ENCODE data around the gene RXFP1. TPM values are rescaled to one million over a fixed set of nuclear protein-coding genes. Genes with fewer than 3 reads are reported as not detected.

RXFP1 gene
- total RNA-seq, 1 experiment from 2014 or later: not detected

DNA sequence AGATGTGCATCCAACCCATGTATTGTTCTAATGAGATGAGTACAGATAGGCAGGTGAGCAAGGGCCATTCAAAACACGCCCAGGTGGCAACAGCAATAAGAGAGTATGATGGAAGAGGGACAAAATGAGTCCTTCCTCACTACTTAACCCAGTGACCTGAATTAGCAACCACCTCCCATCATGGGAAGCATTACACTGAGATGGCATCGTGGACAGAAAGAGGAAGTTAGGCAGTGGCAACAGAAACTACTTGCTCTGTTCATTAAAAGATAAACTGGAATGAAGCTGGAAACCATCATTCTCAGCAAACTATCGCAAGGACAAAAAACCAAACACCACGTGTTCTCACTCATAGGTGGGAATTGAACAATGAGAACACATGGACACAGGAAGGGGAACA is 17.2 kb downstream of the RXFP1 start:
- no peak for DNase-seq (ENCODE audit: low spot score)
- in situ Hi-C loops (cut with HindIII; ENCODE audit: low sequenced_read_pairs): no loop called here

DNA sequence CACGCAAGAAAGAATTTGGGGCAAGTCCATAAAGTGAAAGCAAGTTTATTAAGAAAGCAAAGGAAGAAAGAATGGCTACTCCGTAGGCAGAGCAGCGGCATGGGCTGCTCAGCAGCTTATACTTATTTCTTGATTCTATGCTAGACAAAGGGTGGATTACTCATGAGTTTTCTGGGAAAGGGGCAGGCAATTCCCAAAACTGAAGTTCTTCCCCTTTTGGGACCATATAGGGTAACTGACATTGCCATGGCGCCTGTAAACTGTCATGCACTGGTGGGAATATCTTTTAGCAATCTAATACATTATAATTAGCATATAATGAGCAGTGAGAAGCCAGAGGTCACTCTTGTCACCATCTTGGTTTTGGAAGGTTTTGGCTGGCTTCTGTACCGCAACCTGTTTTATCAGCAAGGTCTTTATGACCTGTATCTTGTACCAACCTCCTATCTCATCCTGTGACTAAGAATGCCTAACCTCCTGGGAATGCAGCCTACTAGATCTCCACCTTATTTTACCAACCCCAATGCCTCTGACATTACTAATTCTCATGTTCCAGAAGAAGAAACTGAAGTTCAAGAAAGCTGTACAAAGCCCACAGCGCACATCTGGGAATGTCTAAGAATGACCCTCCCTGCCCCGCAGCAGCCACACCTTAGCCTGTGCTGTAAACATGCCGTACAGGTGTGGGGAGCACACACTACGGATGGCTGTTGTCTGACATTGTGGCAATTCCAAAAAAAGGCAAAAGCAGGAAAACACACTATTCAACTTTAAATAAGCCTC is 18.6 kb downstream of the RXFP1 start:
- in situ Hi-C loops (cut with HindIII; ENCODE audit: low sequenced_read_pairs): no loop called here
- DNase-seq (ENCODE audit: low spot score): no peak

DNA sequence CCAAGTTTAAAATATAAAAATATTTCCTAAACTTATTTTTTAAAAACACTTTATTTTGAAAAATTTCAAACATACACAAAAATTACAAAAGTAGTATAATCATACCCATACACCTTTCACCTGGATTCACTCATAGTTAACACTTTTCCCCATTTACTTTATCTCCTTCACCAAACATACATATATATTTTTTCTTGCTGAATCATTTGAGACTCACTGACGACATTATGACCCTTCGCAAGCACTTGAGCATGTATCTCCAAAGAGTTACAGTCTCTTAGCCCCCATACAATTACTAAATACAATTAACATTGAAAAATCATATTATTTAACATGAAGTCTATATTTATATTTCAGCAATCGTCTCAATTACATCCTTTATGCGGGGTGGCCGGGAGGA is 19.8 kb downstream of the RXFP1 start:
- no peak for DNase-seq (ENCODE audit: low spot score)
- in situ Hi-C loops (cut with HindIII; ENCODE audit: low sequenced_read_pairs): no loop called here

DNA sequence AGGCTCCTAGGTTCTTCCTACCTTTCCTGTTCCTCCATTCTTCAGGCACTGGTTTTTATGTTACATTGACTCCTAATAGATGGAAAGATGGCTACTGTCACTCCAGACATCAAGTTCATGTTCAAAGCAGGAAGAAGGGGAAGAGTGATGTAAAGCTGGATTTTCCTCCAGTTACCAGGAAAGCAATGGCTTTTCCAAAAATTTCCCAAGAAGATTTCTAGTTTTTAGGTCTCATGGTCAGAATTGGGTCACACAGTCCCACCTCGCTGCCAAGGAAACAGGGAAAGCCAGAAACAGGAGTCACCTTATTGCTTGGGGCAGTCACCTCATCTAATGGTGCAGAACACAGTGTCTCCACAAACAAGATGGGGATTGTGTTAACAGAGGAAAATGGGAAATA is 21.5 kb downstream of the RXFP1 start:
- no peak for DNase-seq (ENCODE audit: low spot score)
- in situ Hi-C loops (cut with HindIII; ENCODE audit: low sequenced_read_pairs): no loop called here

DNA sequence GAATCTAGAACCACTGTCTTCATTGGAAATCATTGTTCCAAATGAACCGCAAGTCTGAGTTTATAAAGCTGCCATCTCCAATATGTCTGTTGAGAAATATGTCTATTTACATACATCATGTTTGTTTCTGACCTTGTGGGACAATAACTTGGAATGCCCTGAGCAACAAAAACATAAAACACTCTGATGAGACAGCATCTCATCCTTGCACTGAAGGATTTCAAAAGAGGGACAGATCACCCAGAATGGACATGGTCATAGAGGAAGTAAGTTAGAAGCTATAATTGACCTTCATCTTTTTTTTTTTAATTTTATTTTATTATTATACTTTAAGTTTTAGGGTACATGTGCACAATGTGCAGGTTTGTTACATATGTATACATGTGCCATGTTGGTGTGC is 22.5 kb downstream of the RXFP1 start:
- in situ Hi-C loops (cut with HindIII; ENCODE audit: low sequenced_read_pairs): no loop called here

DNA sequence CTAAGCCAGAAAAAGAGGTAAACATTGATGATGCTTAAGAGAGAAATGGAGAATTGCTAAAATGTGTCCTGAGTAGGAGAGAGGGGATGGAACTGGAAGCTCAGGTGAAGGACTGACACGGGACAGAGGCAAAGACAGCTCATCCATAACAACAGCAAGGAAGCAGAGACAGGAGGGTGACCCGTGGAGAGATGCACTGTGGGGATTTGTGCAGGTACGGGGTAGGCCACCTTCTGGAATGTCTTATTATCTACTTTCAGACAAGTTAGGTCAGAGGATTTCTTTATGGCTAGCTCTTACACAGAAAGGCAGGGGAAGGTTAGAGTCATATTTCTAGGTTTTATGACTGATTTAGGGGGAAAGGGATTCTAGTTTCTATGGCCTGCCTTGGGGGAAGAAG is 31.7 kb downstream of the RXFP1 start:
- in situ Hi-C loops (cut with HindIII; ENCODE audit: low sequenced_read_pairs): no loop called here
- DNase-seq (ENCODE audit: low spot score): no peak

More for the DNA sequence above, 22.5 kb downstream of the RXFP1 start:
- DNase-seq (ENCODE audit: low spot score): no peak

DNA sequence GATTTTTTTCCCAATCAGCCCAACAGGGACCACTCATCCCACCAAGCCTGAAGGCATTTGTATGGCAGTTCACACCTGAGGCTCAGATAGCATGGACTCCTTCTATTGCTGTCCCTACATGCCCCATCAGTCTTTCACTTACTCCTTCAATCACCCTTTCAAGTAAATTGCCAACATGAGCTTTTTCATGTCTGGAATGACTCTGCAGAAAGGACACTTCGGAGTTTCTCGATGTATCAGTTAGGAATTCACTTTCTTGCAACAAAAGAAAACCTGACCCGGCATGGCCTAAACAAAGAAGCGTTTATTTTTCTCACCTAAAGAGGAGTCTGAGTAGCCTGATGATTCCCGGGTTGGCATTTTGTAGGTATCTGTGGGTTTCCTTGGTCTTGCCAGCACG is 38.6 kb downstream of the RXFP1 start:
- in situ Hi-C loops (cut with HindIII; ENCODE audit: low sequenced_read_pairs): no loop called here
- no peak for DNase-seq (ENCODE audit: low spot score)

DNA sequence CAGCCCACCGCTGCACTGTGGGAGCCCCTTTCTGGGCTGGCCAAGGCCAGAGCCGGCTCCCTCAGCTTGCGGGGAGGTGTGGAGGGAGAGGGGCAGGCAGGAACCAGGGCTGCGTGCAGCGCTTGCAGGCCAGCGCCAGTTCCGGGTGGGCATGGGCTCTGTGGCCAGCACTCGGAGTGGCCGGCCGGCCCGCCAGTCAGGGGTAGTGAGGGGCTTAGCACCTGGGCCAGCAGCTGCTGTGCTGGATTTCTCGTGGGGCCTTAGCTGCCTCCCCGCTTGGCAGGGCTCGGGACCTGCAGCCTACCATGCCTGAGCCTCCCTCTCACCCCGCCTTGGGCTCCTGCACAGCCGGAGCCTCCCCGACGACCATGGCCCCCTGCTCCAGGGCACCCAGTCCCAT is 45.2 kb downstream of the RXFP1 start:
- in situ Hi-C loops (cut with HindIII; ENCODE audit: low sequenced_read_pairs): no loop called here
- no peak for DNase-seq (ENCODE audit: low spot score)

DNA sequence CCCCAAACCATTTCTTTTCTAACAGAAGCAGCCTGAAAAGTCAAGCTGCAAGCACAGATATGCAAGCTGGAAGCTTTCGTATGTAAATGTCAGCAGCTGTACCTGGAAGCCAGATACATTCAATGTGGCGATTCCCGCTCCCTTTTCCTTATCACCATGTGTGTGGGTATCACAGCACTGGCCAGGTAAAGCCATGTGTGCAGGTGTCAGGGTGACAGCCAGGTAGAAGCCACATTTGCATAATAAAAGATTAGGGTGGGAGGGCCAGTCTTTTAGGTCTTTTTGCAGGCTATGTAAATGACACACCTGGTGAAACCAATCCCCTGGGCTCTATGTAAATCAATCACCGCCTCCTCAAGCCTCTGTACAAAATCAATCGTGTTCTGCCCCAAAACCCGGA is 50.1 kb downstream of the RXFP1 start:
- DNase-seq (ENCODE audit: low spot score): no peak
- in situ Hi-C loops (cut with HindIII; ENCODE audit: low sequenced_read_pairs): no loop called here

DNA sequence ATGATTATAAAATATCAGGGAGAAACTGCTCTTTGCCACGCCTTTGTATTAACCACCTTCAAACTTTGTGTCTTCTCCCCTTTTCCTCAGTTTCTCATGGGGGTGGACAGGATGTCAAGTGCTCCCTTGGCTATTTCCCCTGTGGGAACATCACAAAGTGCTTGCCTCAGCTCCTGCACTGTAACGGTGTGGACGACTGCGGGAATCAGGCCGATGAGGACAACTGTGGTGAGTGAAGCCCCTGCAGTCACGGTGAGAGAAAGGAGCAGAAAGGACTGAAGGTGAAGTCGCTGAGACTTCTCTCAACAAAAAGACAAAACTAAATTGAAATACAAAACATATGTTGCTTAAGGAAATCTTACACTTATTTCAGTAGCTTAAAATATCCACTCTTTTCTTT is 50.9 kb downstream of the RXFP1 start:
- no peak for DNase-seq (ENCODE audit: low spot score)
- in situ Hi-C loops (cut with HindIII; ENCODE audit: low sequenced_read_pairs): no loop called here

DNA sequence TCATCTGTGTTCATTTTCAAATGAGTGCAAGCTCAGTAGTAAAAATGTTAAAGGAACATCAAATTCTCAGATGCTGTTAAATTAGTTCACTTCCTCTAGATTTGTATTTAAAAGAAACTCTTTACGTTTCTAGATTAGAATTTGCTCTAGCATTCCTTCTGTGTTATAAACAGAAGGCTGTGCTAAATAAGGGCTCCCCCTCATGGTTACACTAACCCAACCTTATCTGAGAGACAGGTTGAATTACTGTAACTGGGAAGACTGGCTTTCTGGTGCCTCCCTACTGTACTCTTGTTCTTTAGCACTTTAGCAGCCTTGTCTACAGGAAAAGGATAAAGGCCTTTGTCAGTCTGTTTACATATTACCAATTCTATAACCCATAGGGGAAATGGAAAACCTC is 56.8 kb downstream of the RXFP1 start:
- in situ Hi-C loops (cut with HindIII; ENCODE audit: low sequenced_read_pairs): no loop called here
- DNase-seq (ENCODE audit: low spot score): peak; percentile 7

DNA sequence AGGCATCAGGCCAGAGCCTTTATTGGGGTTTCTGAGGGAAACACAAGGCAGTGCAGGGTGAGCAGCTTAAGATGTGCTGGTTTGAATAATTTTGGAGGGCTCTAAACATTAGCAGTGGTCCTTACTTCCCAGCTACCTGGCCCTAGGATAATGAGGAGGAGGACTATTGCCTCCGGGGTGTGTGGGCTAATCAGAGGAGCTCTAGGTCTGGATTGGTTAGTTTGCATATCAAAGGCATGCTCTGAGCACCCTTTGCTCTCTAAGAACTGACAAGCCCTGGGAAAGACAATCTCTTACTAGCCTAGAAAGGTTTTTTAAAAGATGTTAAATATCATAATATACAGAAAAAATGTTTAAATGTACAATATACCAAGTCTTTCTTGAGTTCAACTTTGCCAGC is 58.4 kb downstream of the RXFP1 start:
- in situ Hi-C loops (cut with HindIII; ENCODE audit: low sequenced_read_pairs): no loop called here
- DNase-seq (ENCODE audit: low spot score): no peak

DNA sequence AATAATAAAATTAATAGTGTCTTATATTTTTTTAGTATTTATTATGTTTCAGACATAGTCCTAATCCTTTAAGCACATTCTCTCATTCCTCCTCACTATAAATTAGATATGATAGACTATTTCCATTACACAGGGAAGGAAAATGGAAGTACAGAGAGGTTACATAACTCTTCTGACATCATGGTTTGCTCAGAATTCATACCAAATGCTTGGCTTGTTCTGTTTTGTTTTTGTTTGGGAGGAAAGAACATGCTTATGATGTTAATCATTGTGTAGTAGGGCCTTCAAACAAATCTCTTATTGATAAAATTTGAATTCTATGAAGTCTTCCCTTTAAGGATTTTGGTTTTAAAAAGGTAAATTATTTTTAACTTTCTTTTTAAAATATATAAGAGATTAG is 59.5 kb downstream of the RXFP1 start:
- in situ Hi-C loops (cut with HindIII; ENCODE audit: low sequenced_read_pairs): no loop called here
- DNase-seq (ENCODE audit: low spot score): no peak

DNA sequence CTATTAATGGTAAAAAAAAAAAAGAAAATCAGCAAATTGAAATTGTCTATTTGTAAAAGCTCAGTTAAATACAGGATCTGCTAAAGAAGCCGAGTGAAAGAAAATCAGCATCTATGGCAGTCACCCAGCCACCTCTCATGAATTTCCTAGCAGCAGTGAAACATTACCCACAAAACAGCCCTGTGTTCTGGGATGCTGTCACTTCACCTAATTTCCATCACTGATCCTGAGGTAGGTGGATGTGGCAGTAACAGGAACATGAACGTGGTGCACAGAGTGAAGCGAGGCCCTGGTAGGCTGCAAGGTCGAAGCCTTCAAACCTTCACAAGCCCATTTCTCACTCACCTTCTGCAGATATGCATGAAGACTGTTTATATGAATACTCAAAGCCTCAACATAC is 65.2 kb downstream of the RXFP1 start:
- no peak for DNase-seq (ENCODE audit: low spot score)
- in situ Hi-C loops (cut with HindIII; ENCODE audit: low sequenced_read_pairs): no loop called here

DNA sequence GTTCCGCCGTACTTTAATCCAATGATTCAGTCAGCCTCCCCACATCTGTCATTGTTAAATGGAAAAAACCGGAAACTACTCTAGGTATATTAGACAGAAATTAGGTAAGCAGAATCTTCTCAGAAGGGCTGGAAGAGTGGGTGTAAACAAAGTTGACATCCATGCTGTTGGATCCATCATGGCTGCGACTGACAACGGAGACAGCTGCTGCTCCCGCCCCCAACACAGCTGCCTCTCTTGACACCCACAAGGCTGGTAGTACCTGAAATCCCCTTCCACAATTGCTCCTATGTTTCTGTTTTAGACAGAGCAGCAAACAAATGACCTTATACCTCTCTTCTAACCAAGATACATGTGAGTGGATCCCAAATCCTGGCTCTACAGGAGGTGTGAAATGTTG is 66.6 kb downstream of the RXFP1 start:
- DNase-seq (ENCODE audit: low spot score): no peak
- in situ Hi-C loops (cut with HindIII; ENCODE audit: low sequenced_read_pairs): no loop called here

DNA sequence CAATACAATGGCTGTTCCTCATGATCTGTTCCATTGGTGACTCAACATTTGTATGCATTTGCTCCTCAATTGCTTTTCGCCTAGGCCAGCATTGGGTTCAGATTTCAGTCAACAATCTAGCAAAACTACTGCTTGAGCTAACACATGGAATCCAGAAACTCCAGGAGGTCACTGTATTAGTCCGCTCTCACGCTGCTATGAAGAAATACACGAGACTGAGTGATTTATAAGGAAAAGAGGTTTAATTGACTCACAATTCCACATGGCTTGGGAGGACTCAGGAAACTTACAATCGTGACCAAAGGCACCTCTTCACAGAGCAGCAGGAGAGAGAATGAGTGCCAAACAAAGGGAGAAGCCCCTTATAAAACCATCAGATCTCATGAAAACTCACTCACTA is 67.1 kb downstream of the RXFP1 start:
- in situ Hi-C loops (cut with HindIII; ENCODE audit: low sequenced_read_pairs): no loop called here
- no peak for DNase-seq (ENCODE audit: low spot score)

DNA sequence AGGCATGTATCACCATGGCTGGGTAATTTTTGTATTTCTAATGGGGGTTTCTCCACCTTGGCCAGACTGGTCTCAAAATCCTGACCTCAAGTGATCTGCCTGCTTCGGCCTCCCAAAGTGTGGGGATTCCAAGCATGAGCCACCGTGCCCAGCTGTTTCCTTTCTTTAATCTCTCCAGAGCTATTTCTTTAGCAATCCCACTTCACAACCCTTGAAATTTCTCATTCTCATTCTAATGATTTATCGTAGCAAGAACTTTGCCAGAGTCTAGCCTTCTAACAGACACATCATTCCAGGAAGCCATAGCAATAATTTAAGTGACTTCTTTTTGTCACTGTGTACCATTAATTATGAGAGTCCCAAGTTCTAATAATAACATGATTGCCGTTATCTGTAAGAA is 68.6 kb downstream of the RXFP1 start:
- in situ Hi-C loops (cut with HindIII; ENCODE audit: low sequenced_read_pairs): no loop called here
- DNase-seq (ENCODE audit: low spot score): no peak

DNA sequence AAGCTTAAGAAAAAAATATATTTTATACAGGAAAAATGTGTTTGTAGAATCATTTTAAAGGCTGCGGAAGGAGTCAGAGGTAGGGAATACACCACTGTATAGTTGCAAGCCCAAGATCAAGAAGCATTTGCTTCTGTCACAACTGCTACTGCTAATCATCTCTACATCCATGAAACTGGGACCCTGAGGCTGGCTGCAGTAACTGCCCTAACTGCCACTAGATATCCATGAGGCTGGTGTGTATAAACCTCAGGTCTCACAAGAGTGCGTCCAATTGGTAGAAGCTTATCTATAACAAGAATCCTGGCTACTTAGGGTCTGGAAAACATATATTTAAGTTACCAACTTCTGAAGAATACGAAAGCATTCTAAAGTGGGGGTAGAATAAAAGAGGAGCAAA is 69.1 kb downstream of the RXFP1 start:
- DNase-seq (ENCODE audit: low spot score): no peak
- in situ Hi-C loops (cut with HindIII; ENCODE audit: low sequenced_read_pairs): no loop called here

DNA sequence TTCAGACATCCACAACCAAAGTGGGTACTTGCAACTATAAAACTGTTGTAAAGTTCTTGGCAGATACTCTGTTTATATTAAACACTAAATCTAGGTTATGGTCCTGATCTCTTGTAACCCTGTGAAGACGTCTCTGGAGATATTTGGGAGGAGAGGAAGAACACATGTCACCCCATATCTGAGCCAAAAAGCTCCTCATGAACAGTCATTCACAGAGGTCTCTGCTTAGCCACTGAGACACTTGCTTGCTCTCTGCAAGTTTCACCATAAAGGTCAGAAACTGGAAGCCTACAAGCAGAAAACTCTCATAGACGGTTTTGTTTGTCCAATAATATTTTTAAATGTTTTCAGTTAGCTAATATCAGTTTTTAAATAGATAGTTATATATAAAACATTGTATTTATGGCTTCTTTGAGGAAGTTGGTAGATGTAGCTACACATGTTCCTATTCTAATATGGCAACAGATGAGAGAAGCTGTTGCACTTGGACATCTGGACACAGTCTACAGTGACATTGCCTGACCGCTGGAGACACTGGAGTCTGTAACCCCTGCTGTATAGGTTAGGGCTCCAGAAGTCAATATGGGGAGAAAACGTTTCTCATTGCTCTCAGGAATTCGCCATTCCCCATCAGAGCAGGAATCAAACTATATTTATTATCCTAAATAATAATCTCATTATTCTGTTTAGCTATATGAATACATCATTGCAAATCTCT is 76.4 kb downstream of the RXFP1 start:
- in situ Hi-C loops (cut with HindIII; ENCODE audit: low sequenced_read_pairs): no loop called here

DNA sequence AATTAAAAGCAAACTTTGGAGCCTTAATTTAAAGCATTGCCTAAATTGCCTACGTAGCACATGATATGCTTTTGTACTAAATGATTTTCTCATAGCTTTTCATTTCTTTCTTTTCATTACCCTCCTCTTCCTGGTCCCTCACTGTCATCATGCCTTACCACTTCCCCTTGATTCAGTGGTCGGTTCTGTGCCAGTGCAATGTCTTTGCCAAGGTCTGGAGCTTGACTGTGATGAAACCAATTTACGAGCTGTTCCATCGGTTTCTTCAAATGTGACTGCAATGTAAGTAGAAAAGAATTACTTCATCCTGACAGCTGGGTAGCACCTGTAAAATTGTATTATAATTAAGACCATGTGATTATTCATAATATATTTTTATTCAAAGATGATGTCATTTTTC is 77.5 kb downstream of the RXFP1 start:
- no peak for DNase-seq (ENCODE audit: low spot score)
- in situ Hi-C loops (cut with HindIII; ENCODE audit: low sequenced_read_pairs): no loop called here

More for the DNA sequence above, 76.4 kb downstream of the RXFP1 start:
- DNase-seq (ENCODE audit: low spot score): no peak

All from G401 (cell line).